HUES6 (cell line): ENCODE measurements around the gene SRGN.
"Not testable (repeated sequence)": the region's sequence is repeated elsewhere in the genome, so short reads cannot be mapped to it uniquely, and the experiment has no call there.

Experiments
- H3K27ac ChIP-seq: 2 replicates; pipeline ENCODE4 v1.7.0; 2013; ENCODE audit warnings: low read depth, mild to moderate bottlenecking, low read length, inconsistent platforms
- H3K27me3 ChIP-seq: 2 replicates; pipeline ENCODE4 v1.6.1; 2013; ENCODE audit warnings: low read length; ENCODE audit not compliant: control insufficient read depth, insufficient read depth
- H3K36me3 ChIP-seq: 2 replicates; pipeline ENCODE4 v1.6.1; 2013; ENCODE audit warnings: low read length; ENCODE audit not compliant: control insufficient read depth, insufficient read depth
- H3K4me1 ChIP-seq: 2 replicates; pipeline ENCODE4 v1.6.1; 2013; ENCODE audit warnings: low read length; ENCODE audit not compliant: control insufficient read depth, insufficient read depth
- H3K4me3 ChIP-seq: 2 replicates; pipeline ENCODE4 v1.5.1; 2013; ENCODE audit warnings: low read depth, low read length
- H3K9ac ChIP-seq: one replicate; pipeline ENCODE4 v1.6.1; 2013; ENCODE audit warnings: mild to moderate bottlenecking, low read length
- H3K9me3 ChIP-seq: 2 replicates; pipeline ENCODE4 v1.6.1; 2013; ENCODE audit warnings: low read depth, low read length; ENCODE audit not compliant: control insufficient read depth, insufficient read depth

The SRGN gene

GRCh38 chr10:69107699-69108098 lies 19.8 kb downstream of the SRGN start:
- no peaks in the 10 kb centered on the region for H3K27me3 ChIP-seq
- H3K27ac ChIP-seq: no peak overlapping the region
- no peaks in the 10 kb centered on the region for H3K4me1 ChIP-seq
- no peaks in the 10 kb centered on the region for H3K9me3 ChIP-seq
- no peak overlapping the region for H3K9ac ChIP-seq
- no peak overlapping the region for H3K4me3 ChIP-seq
- no peaks in the 10 kb centered on the region for H3K36me3 ChIP-seq

DNA sequence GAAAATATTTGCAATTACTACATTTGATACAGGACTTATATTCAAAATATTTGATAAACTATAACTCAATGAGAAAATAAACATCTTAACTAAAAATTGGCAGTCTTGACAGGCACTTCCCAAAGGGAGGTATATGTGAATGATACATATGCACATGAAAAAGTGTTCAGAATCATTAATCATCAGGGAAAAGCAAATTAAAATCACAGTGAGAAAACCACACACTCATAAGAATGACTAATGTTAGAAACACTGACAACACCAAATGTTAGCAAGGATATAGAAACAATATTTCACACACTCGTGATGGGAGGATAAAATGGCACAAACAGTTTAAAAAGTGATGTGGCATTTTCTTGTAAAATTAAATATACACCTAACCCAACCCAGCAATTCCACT lies 32.0 kb downstream of the SRGN start:
- Histone ChIP-seq H3K36me3 (no peaks in the 10 kb centered on the region), H3K27me3 (no peaks in the 10 kb centered on the region)

DNA sequence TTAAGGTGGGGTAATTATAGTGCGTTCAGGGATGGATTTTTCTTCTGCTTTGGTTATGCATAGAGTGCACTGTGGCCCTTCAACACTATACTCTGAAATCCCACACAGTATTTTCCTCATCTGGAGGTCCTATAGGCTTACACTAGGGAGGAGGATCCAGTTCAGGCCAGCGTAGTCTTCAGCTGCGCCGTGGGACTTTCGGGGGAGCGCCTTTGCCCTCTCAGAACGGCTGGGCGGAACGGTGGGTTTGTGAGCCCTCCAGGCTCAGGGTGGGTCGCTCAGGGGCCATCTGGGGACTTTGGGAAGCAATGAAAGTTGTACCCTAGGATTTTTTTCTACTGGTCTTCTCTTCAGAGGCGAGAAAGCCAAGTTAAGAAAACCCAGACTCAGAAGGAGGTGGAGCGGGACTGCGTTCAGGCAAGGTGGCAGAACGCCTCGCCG lies 35.4 kb downstream of the SRGN start:
- H3K4me3 ChIP-seq: peak overlapping the region; percentile 90
- H3K9ac ChIP-seq: peak overlapping the region; percentile 83
- H3K9me3 ChIP-seq: no peaks in the 10 kb centered on the region
- H3K27ac ChIP-seq: peak overlapping the region; percentile 74; the same call in 1 of the 2 replicates
- no peaks in the 10 kb centered on the region; the same call in 1 of the 2 replicates for H3K4me1 ChIP-seq
- H3K36me3 ChIP-seq: no peaks in the 10 kb centered on the region
- H3K27me3 ChIP-seq: no peaks in the 10 kb centered on the region

More for the DNA sequence above, 32.0 kb downstream of the SRGN start:
- Histone ChIP-seq H3K9me3 (no peaks in the 10 kb centered on the region), H3K9ac (no peak overlapping the region), H3K4me3 (no peak overlapping the region), H3K27ac (no peak overlapping the region), H3K4me1 (no peaks in the 10 kb centered on the region; the same call in 1 of the 2 replicates)

- H3K4me1 ChIP-seq: no peaks in the 10 kb centered on the region; the same call in 1 of the 2 replicates
- H3K36me3 ChIP-seq: no peaks in the 10 kb centered on the region
- peak within 1 kb of the TSS; percentile 83 for H3K9ac ChIP-seq
- H3K27ac ChIP-seq: peak within 1 kb of the TSS; percentile 74; the same call in 1 of the 2 replicates
- no peaks in the 10 kb centered on the region for H3K27me3 ChIP-seq
- H3K9me3 ChIP-seq: no peaks in the 10 kb centered on the region
- H3K4me3 ChIP-seq: peak within 1 kb of the TSS; percentile 90
Observed at GRCh38 chr10:69123747-69124562, 36.1 kb downstream of the SRGN start, which contains the start of gene VPS26A. TSS of gene VPS26A (plus strand) at chr10:69124178. CDS start at chr10:69124278, 100 bp downstream.

DNA sequence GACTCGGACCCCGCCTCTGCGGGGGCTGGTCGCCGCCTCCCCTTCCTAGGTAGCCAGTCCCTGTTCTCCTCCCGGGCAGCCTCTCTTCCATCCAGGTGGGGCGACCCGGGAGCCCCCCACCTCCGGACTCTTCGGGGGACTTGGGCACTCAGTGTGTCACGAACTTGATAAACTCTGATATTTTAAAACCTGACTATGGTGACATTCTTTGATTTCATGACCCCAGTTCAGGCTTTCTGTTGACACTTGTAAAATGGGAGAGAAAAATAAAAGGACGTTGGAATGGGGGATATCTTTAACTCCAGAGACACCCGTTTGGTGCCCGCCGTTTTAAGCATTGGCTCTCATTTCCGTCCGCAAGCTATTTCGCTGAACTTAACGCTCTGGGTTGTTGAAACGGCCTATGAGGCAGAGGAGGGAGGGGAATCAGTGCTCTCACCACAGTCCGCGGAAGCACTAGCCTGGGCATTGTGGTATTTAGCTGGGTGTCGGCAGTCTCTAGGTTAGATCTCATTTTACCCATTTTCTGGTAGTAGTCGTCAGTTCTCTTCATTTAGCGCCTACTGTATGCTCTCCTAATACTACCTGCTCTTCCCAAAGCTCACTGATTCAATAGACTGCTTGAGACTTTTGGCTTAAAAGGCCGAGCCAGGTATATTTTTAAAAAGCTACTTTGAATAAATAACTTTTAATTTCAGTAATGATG lies 36.8 kb downstream of the SRGN start:
- Histone ChIP-seq H3K9me3 (no peaks in the 10 kb centered on the region), H3K27ac (peak overlapping the region; percentile 50; the same call in 1 of the 2 replicates), H3K4me1 (no peaks in the 10 kb centered on the region; the same call in 1 of the 2 replicates), H3K27me3 (no peaks in the 10 kb centered on the region), H3K36me3 (no peaks in the 10 kb centered on the region), H3K4me3 (peak overlapping the region; percentile 90), H3K9ac (peak overlapping the region; percentile 81)

GRCh38 chr10:69125554-69125953 lies 37.7 kb downstream of the SRGN start:
- H3K4me3 ChIP-seq: peak overlapping the region; percentile 90
- no peaks in the 10 kb centered on the region for H3K9me3 ChIP-seq
- H3K36me3 ChIP-seq: no peaks in the 10 kb centered on the region
- H3K4me1 ChIP-seq: no peaks in the 10 kb centered on the region; the same call in 1 of the 2 replicates
- H3K9ac ChIP-seq: no peak overlapping the region
- no peaks in the 10 kb centered on the region for H3K27me3 ChIP-seq
- no peak overlapping the region for H3K27ac ChIP-seq

DNA sequence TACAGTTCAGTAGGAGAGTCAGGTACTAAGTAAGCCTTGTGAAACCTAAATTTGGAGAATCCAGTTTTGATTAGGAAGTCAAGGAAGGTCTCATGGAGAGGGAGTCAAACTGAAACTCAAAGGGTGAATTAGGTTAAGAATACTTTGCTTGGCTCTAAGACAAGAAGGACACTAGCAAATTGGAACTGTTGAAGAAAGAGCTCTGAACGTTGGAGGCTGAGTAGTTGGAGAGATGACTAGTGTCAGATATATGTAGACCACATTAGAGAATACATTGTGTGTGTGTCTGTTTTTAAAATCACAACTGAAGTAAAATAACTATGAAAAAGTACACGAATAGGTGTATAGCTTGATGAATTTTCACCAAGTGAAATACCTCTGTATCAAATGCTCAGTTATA lies 42.3 kb downstream of the SRGN start:
- H3K27me3 ChIP-seq: no peaks in the 10 kb centered on the region
- no peak overlapping the region for H3K4me3 ChIP-seq
- H3K9ac ChIP-seq: no peak overlapping the region
- no peaks in the 10 kb centered on the region for H3K4me1 ChIP-seq
- H3K9me3 ChIP-seq: no peaks in the 10 kb centered on the region
- peaks cover 9% of the 10 kb centered on the region for H3K36me3 ChIP-seq
- H3K27ac ChIP-seq: no peak overlapping the region

DNA sequence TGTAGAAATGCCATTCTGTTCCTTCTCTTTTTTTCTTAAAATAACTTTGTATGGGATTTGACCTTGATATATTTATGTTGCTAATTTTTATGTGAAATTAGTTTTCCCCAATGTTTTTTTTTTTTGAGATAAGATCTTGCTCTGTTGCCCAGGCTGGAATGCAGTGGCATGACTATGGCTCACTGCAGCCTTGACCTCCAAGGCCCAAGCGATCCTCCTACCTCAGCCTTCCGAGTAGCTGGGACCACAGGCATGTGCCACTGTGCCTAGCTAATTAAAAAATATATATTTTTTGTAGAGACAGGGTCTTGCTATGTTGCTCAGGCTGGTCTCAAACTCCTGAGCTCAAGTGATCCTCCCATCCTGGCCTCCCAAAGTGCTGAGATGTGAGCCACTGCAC lies 52.1 kb downstream of the SRGN start:
- Histone ChIP-seq H3K27me3 (no peaks in the 10 kb centered on the region), H3K9ac (no peak overlapping the region), H3K36me3 (peaks cover 14% of the 10 kb centered on the region), H3K4me3 (no peak overlapping the region), H3K4me1 (no peaks in the 10 kb centered on the region), H3K27ac (no peak overlapping the region), H3K9me3 (no peaks in the 10 kb centered on the region)

DNA sequence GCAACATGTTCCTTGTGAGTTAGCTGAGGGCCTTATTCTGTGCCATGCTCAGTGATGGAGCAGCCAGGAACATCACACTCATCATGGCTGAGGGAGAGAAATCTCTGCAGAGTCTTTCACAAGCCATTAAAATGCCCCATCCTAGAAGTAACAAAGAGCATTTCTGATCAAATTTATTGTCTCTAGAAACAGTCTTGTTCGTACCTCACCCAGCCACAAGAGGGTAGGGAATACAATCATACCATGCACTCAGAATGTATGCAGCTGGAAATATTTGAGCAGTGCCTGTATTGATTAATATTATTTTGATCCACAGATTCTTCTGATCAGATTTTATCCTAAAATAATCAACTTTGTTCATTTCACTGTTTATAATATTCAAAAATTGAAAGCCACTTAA lies 53.4 kb downstream of the SRGN start:
- H3K4me3 ChIP-seq: no peak overlapping the region
- H3K27me3 ChIP-seq: no peaks in the 10 kb centered on the region
- peaks cover 9% of the 10 kb centered on the region for H3K36me3 ChIP-seq

GRCh38 chr10:69142074-69142473 lies 54.2 kb downstream of the SRGN start:
- H3K4me1 ChIP-seq, H3K4me3 ChIP-seq, H3K27me3 ChIP-seq, H3K36me3 ChIP-seq, H3K9me3 ChIP-seq, H3K27ac ChIP-seq, H3K9ac ChIP-seq: not testable (repeated sequence)

More for the DNA sequence above, 53.4 kb downstream of the SRGN start:
- H3K9ac ChIP-seq: no peak overlapping the region
- H3K9me3 ChIP-seq: no peaks in the 10 kb centered on the region
- no peak overlapping the region for H3K27ac ChIP-seq
- H3K4me1 ChIP-seq: no peaks in the 10 kb centered on the region

DNA sequence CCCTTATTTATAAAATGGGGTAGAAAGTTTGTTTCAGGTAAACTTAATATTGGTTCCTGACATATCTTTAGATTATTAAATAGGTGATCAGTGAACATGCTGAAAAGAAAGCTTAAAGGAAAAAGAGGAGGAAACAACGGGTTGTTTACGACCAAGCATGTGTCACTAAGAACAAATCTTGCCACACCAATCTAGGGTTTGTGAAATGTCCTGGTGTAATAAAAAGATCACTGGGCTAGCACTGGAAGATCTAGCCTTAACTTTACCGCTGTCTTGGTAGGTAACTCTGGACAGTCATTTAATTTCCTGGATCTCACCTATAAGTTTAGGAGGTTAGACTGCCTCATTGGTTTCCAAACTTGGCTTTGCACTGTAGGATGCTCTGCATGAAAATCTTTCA lies 55.1 kb downstream of the SRGN start:
- no peaks in the 10 kb centered on the region for H3K4me1 ChIP-seq
- H3K36me3 ChIP-seq: peaks cover 2% of the 10 kb centered on the region; the same call in 1 of the 2 replicates
- no peak overlapping the region for H3K9ac ChIP-seq
- no peaks in the 10 kb centered on the region for H3K27me3 ChIP-seq
- no peak overlapping the region for H3K4me3 ChIP-seq
- no peak overlapping the region for H3K27ac ChIP-seq
- H3K9me3 ChIP-seq: no peaks in the 10 kb centered on the region
